ENCODE measurements around the gene MUC22. TPM values are rescaled to one million over a fixed set of nuclear protein-coding genes. Genes with fewer than 3 reads are reported as not detected.
"Not testable (repeated sequence)": the region's sequence is repeated elsewhere in the genome, so short reads cannot be mapped to it uniquely, and the experiment has no call there.

Gene MUC22
- total RNA-seq, 1 experiment from 2014 or later = not detected

GRCh38 chr6:31020631-31021255 is 10.5 kb downstream of the MUC22 start:
- CTCF ChIA-PET = interaction anchor here (1.1 to 1.5 kb wide), 2 partner anchors 13 to 22 kb away, joined by 3 read pairs; no protein-coding TSS in a partner anchor
- Mint-ChIP-seq H3K9me3 (peaks cover 45% of the 10 kb centered on the region), H3K4me3 (peak overlapping the region; percentile 27; the same call in 1 of the 2 replicates), H3K27me3 (ENCODE audit: low read depth) (peaks cover 22% of the 10 kb centered on the region)
- H3K27ac Mint-ChIP-seq, H3K36me3 Mint-ChIP-seq, POLR2A ChIA-PET, ATAC-seq, H3K4me1 Mint-ChIP-seq: not testable (repeated sequence)
- DNase-seq (ENCODE audit: low spot score) = peak; percentile 49
- peak; percentile 40; the same call in 1 of the 2 replicates for TF ChIP-seq MAX (CRISPR knock-in tag; IDR thresholded peaks at IDR 0.05)

GRCh38 chr6:31021705-31022531 is 11.6 kb downstream of the MUC22 start:
- POLR2A ChIA-PET; ATAC-seq; H3K4me3 Mint-ChIP-seq; DNase-seq (ENCODE audit: low spot score); H3K36me3 Mint-ChIP-seq; H3K4me1 Mint-ChIP-seq: not testable (repeated sequence)
- CTCF ChIA-PET = interaction anchor here (1.1 to 1.5 kb wide), 3 partner anchors 14 to 49 kb away, joined by 3 read pairs; no protein-coding TSS in a partner anchor
- TF ChIP-seq NFYB (CRISPR knock-in tag; conservative IDR thresholded peaks at IDR 0.05; ENCODE audit: low read depth) = 0 out of 2 replicates have a peak, but pooled peaks have one; percentile 29
- Mint-ChIP-seq H3K9me3 (peaks cover 51% of the 10 kb centered on the region), H3K27ac (peak overlapping the region; percentile 2; the same call in 1 of the 2 replicates), H3K27me3 (ENCODE audit: low read depth) (peaks cover 22% of the 10 kb centered on the region)

- Mint-ChIP-seq H3K27ac (no peak overlapping the region), H3K9me3 (peaks cover 70% of the 10 kb centered on the region), H3K27me3 (ENCODE audit: low read depth) (peaks cover 7% of the 10 kb centered on the region), H3K4me1 (no peaks in the 10 kb centered on the region), H3K4me3 (no peak overlapping the region), H3K36me3 (peaks cover 2% of the 10 kb centered on the region; the same call in 1 of the 2 replicates)
- CTCF ChIA-PET = no interaction called here
- ATAC-seq = no peak
- POLR2A ChIA-PET = no interaction called here
- no peak for DNase-seq (ENCODE audit: low spot score)
- no peak for TF ChIP-seq ESRRA (CRISPR knock-in tag; IDR thresholded peaks at IDR 0.05; ENCODE audit: borderline replicate concordance)
- TF ChIP-seq ATF1 (CRISPR knock-in tag; IDR thresholded peaks at IDR 0.05) = no peak
- TF ChIP-seq, protein P1, sequence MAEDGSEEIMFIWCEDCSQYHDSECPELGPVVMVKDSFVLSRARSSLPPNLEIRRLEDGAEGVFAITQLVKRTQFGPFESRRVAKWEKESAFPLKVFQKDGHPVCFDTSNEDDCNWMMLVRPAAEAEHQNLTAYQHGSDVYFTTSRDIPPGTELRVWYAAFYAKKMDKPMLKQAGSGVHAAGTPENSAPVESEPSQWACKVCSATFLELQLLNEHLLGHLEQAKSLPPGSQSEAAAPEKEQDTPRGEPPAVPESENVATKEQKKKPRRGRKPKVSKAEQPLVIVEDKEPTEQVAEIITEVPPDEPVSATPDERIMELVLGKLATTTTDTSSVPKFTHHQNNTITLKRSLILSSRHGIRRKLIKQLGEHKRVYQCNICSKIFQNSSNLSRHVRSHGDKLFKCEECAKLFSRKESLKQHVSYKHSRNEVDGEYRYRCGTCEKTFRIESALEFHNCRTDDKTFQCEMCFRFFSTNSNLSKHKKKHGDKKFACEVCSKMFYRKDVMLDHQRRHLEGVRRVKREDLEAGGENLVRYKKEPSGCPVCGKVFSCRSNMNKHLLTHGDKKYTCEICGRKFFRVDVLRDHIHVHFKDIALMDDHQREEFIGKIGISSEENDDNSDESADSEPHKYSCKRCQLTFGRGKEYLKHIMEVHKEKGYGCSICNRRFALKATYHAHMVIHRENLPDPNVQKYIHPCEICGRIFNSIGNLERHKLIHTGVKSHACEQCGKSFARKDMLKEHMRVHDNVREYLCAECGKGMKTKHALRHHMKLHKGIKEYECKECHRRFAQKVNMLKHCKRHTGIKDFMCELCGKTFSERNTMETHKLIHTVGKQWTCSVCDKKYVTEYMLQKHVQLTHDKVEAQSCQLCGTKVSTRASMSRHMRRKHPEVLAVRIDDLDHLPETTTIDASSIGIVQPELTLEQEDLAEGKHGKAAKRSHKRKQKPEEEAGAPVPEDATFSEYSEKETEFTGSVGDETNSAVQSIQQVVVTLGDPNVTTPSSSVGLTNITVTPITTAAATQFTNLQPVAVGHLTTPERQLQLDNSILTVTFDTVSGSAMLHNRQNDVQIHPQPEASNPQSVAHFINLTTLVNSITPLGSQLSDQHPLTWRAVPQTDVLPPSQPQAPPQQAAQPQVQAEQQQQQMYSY (CRISPR knock-in tag; IDR thresholded peaks at IDR 0.05) = no peak
- TF ChIP-seq ZNF423 (CRISPR knock-in tag; IDR thresholded peaks at IDR 0.05) = no peak
- TF ChIP-seq, protein P2, sequence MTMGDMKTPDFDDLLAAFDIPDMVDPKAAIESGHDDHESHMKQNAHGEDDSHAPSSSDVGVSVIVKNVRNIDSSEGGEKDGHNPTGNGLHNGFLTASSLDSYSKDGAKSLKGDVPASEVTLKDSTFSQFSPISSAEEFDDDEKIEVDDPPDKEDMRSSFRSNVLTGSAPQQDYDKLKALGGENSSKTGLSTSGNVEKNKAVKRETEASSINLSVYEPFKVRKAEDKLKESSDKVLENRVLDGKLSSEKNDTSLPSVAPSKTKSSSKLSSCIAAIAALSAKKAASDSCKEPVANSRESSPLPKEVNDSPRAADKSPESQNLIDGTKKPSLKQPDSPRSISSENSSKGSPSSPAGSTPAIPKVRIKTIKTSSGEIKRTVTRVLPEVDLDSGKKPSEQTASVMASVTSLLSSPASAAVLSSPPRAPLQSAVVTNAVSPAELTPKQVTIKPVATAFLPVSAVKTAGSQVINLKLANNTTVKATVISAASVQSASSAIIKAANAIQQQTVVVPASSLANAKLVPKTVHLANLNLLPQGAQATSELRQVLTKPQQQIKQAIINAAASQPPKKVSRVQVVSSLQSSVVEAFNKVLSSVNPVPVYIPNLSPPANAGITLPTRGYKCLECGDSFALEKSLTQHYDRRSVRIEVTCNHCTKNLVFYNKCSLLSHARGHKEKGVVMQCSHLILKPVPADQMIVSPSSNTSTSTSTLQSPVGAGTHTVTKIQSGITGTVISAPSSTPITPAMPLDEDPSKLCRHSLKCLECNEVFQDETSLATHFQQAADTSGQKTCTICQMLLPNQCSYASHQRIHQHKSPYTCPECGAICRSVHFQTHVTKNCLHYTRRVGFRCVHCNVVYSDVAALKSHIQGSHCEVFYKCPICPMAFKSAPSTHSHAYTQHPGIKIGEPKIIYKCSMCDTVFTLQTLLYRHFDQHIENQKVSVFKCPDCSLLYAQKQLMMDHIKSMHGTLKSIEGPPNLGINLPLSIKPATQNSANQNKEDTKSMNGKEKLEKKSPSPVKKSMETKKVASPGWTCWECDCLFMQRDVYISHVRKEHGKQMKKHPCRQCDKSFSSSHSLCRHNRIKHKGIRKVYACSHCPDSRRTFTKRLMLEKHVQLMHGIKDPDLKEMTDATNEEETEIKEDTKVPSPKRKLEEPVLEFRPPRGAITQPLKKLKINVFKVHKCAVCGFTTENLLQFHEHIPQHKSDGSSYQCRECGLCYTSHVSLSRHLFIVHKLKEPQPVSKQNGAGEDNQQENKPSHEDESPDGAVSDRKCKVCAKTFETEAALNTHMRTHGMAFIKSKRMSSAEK (CRISPR knock-in tag; IDR thresholded peaks at IDR 0.05; ENCODE audit: borderline replicate concordance) = no peak
- no peak for TF ChIP-seq ZNF671 (CRISPR knock-in tag; IDR thresholded peaks at IDR 0.05)
- TF ChIP-seq, protein P3, sequence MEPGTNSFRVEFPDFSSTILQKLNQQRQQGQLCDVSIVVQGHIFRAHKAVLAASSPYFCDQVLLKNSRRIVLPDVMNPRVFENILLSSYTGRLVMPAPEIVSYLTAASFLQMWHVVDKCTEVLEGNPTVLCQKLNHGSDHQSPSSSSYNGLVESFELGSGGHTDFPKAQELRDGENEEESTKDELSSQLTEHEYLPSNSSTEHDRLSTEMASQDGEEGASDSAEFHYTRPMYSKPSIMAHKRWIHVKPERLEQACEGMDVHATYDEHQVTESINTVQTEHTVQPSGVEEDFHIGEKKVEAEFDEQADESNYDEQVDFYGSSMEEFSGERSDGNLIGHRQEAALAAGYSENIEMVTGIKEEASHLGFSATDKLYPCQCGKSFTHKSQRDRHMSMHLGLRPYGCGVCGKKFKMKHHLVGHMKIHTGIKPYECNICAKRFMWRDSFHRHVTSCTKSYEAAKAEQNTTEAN (CRISPR knock-in tag; IDR thresholded peaks at IDR 0.05) = no peak
- TF ChIP-seq, protein P4, sequence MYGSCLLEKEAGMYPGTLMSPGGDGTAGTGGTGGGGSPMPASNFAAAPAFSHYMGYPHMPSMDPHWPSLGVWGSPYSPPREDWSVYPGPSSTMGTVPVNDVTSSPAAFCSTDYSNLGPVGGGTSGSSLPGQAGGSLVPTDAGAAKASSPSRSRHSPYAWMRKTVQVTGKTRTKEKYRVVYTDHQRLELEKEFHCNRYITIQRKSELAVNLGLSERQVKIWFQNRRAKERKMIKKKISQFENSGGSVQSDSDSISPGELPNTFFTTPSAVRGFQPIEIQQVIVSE (CRISPR knock-in tag; IDR thresholded peaks at IDR 0.05; ENCODE audit: borderline replicate concordance) = no peak
- TF ChIP-seq ELF4 (CRISPR knock-in tag; IDR thresholded peaks at IDR 0.05; ENCODE audit: low read depth) = no peak
- TF ChIP-seq ZNF232 (CRISPR knock-in tag; IDR thresholded peaks at IDR 0.05) = no peak
- TF ChIP-seq IRF1 (CRISPR knock-in tag; IDR thresholded peaks at IDR 0.05) = no peak
- no peak for TF ChIP-seq MAX (CRISPR knock-in tag; IDR thresholded peaks at IDR 0.05)
- no peak for TF ChIP-seq RORB (CRISPR knock-in tag; IDR thresholded peaks at IDR 0.05)
- TF ChIP-seq KAT7 (CRISPR knock-in tag; IDR thresholded peaks at IDR 0.05; ENCODE audit: borderline replicate concordance) = no peak
- no peak for TF ChIP-seq NFYB (CRISPR knock-in tag; conservative IDR thresholded peaks at IDR 0.05; ENCODE audit: low read depth)
- no peak for TF ChIP-seq NR2C2 (CRISPR knock-in tag; IDR thresholded peaks at IDR 0.05)
- TF ChIP-seq, protein P5, sequence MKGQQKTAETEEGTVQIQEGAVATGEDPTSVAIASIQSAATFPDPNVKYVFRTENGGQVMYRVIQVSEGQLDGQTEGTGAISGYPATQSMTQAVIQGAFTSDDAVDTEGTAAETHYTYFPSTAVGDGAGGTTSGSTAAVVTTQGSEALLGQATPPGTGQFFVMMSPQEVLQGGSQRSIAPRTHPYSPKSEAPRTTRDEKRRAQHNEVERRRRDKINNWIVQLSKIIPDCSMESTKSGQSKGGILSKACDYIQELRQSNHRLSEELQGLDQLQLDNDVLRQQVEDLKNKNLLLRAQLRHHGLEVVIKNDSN (CRISPR knock-in tag; IDR thresholded peaks at IDR 0.05) = no peak
Measured at GRCh38 chr6:31025595-31025994, 15.3 kb downstream of the MUC22 start.
